GM21825 (cell line): ENCODE data around the gene NMRK2.
"Not testable (repeated sequence)": the region's sequence is repeated elsewhere in the genome, so short reads cannot be mapped to it uniquely, and the experiment has no call there.

Experiments used
- ATAC-seq: cut with Tn5 transposase; IDR thresholded peaks from one replicate; pipeline ENCODE4 v1.9.1; 2021; ENCODE audit warnings: mild to moderate bottlenecking, moderate library complexity; ENCODE audit not compliant: unreplicated experiment

The NMRK2 gene

GRCh38 chr19:3964256-3965194, 31.7 kb downstream of the NMRK2 start:
- no peak for ATAC-seq

- ATAC-seq: no peak
Observed at GRCh38 chr19:3966051-3967017, 33.5 kb downstream of the NMRK2 start.

- not testable (repeated sequence) for ATAC-seq
Observed at GRCh38 chr19:3967983-3968382, 35.1 kb downstream of the NMRK2 start.

DNA sequence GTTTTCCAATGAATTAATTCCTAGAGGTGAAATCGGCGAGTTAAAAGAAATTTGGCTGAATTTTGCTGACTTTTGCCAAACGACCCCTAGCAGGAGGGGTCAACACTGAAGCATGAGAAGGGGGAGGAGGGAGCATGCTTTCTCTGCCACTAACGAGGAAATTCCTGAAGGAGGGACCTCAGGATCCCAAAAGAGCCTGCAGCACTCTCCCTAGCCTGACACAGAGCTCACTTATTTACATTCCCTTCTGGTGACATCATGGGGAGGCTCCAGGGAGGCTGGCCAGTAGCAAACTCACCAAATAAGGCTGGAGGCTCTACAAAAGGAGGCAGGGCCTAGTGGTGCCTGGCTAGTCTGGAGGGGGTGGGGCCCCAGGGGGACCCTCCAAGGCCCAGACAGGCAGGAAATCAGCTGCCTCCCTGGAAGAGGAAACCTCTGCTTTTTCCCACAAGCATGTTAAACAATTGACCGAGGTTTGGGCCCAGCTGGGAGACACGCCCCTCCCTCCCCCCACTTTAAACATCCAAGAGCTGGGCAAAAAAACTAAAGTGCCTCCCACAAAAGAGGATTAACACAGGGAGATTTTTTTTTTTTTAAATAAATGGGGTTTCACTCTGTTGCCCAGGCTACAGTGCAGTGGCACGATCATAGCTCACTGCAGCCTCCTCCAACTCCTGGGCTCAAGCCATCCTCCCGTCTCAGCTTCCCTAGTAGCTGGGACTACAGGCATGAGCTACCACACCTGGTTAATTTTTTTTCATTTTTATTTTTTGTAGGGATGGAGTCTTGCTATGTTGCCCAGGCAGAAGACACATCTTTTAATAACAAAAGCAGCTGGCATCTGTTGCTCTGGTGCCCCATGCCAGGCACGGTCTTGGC, 35.9 kb downstream of the NMRK2 start:
- no peak for ATAC-seq

DNA sequence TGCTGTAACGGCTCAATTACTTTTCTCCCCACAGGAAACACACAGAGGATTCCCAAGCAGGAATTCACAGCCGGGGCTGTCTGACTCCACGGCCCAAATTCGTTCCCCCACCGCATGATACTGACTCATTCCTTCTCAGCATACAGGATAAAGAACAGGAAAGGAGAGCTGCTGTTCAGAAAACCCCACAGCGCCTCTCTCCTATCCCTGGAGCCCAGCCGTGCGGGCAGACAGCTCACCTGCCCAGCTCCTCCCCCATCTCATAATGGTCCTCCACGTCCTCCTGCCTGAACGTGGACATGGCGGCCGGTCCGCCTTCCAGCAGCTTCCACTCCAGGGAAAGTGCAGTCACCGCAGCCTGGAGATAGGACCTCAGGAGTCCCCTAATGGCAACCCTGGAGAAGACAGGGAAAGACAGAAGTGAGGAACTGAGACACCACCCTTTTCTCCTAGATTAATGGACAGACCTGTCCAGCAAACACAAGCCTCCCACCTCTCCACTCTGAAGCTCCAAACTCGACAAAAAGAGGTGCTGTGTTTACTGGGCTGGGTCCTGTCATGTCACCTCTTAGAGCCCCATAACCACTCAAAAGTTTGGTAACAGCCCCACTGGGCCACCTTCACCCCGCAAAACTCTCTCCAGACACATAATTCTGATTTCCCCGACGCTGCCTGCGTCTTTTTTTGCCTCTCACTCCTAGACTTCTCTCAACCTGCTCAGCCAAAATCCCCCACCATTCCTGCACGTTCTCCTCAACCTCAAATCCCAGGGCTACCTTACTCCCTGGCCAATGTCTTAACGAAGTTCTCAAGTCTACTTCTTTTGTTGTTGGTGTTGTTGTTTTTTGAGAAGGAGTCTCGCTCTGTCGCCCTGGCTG, 36.8 kb downstream of the NMRK2 start:
- ATAC-seq: no peak

GRCh38 chr19:3970313-3970807, 37.5 kb downstream of the NMRK2 start:
- ATAC-seq: no peak

- ATAC-seq: peak; percentile 88
Observed at GRCh38 chr19:3970808-3971598, 38.1 kb downstream of the NMRK2 start, which contains the start of gene DAPK3. DAPK3 (minus strand) TSS chr19:3971099; CDS start chr19:3969735, 1,364 bp downstream.

DNA sequence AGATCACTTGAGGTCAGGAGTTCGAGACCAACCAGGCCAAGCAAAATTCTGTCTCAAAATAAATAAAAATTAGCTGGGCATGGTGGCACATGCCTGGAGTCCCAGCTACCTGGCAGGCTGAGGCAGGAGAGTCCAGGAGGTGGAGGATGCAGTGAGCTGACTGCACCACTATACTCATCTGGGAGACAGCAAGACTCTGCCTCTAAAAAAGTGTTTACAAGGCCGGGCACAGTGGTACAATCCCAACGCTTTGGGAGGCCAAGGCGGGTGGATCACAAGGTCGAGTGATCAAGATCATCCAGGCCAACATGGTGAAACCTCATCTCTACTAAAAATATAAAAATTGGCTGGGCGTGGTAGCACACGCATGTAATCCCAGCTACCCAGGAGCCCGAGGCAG, 42.3 kb downstream of the NMRK2 start:
- no peak for ATAC-seq

GRCh38 chr19:3975637-3976087, 42.8 kb downstream of the NMRK2 start:
- no peak for ATAC-seq

DNA sequence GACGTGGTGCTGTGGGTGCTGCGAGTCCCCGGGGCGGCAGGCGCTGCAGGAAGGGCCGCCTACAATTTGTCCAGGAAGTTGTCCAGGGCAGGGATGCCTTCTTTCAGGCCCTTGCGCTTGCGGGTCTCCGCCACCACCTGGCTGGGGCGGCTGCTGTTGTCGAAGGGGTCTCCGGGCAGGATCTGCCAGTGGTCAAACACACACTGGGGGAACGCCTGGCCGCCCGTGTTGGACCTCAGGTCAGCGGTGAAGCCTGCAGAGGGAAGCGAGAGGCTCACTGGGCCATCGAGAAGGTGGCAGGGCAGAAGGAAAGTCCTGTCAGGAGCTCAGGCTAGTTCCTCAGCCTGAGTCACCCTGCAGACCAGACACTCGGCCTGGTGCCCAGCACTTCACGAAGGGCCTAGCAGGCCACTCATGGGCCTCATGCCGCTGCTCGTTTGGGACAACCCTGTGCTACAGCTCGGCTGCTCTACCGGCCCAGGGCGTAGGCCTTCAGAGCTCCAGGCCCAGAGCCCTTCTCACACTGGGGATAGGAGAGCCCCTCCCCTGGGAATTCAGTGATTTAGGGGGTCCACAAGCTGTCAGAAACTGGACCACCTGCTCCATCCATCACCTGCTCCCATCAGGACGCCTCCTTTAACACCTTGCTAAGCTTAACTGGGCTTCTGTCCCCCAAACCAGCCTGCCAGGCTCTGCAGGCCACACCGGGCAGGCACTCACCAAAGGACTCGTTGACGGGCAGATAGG, 43.8 kb downstream of the NMRK2 start:
- no peak for ATAC-seq

DNA sequence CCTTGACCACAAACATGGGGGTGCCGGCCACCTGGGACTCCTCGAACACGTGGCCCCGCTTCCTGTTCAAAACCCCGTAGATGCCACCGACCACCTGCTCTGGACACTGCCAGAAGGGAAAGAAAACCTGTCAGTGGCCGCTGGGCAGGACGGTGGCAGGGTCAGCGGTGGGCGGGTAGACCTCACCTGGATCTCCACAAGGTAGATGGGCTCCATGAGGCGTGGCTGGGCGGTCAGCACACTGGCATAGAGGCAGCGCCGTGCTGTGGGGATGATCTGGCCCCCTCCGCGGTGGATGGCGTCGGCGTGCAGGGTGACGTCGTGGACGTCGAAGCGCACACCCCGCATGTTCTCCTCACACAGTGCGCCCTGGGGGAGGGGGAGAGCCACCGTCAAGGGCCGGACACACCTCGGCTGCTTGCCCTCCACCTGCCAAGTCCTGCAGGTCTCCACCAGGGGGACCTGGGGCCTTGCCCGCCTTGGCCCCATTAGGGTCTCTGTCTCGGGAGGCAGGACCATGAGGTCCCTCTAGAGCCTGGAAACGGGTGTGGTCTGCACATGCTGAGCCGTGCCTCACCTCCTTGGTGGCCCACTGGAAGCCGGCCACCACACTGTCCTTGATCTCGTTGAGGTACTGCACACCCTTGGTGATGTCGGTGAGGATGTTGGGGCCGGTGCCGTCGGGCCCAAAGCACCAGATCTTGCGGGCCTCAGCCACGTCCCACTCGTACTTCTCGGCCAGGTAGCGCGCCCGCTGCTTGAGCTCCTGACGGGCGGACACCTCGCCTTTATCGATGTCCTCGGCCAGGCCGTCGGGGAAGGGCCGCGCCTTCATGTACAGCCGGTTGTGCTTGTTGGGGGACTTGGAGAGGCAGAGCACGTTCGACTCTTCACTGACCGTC, 44.6 kb downstream of the NMRK2 start:
- ATAC-seq: no peak

DNA sequence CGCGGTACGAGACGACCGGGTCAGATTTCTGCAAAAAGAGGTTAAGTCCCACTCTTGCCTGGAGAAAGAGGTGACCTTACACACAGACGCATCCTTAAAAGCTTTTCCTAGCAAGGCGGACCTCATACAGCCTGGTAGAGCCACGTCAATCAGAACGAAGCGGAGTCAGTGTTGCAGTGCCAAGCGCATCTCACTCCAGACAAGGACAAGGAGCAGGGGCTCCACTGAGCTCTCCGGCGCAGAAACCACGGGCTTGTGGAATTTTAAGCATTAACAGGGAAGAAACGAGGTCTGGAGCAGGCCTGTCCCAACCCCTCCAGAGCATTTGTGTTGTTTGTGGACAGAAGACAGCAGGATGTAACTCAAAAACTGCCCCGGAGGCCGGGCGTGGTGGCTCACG, 45.3 kb downstream of the NMRK2 start:
- ATAC-seq: no peak

DNA sequence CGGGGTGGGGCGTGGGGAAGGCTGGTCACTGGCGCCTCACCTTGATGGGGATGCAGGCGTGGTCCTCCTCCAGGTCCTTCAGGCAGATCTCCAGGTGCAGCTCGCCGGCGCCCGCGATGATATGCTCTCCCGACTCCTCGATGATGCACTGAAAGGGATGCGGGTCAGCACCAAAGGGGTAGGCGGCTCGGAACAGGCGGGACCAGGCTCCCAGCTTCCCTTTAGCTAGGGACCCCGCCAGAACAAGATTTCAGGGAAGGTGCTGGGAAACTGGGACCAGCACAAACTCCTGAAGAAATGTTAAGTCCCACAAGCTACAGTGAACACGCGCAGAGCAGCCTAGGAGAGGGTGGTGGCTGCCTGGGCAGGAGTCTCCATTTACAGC, 46.4 kb downstream of the NMRK2 start:
- ATAC-seq: no peak

DNA sequence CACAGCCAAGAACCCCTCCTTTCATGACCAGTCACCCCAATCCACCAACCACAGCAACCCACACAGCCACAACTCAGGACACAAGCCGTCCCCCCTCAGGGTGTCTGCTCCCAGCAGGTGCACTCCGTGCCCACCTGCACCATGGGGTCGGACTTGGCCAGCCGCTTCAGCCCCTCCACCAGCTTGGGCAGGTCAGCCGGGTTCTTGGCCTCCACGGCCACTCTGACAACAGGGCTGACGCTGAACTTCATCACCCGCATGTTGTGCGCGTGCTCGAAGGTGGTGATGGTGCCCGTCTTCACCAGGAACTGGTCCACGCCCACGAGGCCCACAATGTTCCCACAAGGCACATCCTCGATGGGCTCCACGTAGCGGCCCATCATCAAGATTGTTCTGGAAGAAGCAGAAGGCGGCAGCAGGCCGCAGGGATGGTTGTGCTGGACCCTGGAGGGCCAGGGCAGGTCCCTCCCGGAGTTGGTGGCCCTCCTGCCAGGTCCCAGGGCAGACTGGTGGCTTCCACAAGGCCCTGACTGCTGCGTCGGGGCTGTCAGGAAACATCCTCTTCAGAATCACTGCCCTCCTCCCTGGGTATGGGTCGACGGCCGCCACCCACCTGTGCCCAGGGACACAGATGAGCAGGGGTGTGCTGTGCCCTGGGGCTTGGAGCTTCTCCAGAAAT, 46.9 kb downstream of the NMRK2 start:
- ATAC-seq: no peak

- no peak for ATAC-seq
Observed at GRCh38 chr19:3980353-3981251, 47.7 kb downstream of the NMRK2 start.
